G401.6 (cell line): Measurements from ENCODE around the gene PM20D1.

Experiments used
- FAIRE-seq: peaks from 2 replicates; lab custom pipeline; 2012; peaks lifted over from hg19 to GRCh38; lab: Jason Lieb, UNC

The PM20D1 gene

DNA sequence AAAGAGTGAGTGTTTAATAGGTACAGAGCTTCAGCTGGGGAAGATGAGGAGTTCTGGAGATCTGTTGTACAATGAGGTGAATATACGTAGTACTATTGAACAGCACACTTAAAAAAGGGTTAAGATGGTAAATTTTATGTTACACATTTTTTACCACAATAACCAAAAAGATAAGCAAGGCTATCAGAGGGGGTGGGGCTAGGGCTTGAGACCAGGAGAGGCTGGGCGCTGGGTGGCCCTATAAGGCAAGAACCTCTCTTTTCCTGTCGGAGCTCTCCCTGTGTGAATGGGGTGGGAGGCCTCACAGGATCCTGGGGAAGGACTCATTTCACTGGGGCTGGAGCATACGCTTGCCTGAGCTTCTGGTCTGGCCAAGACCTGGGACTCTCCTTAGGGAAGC, 45.9 kb downstream of the PM20D1 start:
- FAIRE-seq, result no peak

GRCh38 chr1:205802060-205802459, 47.9 kb downstream of the PM20D1 start:
- FAIRE-seq, result no peak

GRCh38 chr1:205800981-205801703, 48.8 kb downstream of the PM20D1 start:
- FAIRE-seq, result no peak

DNA sequence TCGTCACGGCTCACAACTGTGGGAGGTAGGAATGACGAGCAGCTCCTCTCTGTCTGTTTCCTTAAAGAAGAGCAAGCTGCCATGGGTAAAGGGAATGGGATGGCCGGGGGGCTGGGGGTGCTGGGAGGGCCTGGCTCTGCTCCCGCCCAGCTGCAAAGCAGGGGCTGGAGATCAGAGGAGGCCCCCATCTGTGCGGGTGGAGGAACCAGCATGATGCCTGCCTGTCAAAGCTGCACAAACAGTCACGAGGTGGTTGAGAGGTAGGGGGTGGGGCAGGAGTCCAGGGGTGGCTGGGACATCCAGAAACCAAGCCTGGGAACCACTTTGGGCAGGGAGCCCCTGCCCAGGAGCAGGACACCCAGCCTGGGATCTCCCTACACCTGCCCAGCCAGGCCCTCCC, 49.5 kb downstream of the PM20D1 start:
- FAIRE-seq, result no peak

DNA sequence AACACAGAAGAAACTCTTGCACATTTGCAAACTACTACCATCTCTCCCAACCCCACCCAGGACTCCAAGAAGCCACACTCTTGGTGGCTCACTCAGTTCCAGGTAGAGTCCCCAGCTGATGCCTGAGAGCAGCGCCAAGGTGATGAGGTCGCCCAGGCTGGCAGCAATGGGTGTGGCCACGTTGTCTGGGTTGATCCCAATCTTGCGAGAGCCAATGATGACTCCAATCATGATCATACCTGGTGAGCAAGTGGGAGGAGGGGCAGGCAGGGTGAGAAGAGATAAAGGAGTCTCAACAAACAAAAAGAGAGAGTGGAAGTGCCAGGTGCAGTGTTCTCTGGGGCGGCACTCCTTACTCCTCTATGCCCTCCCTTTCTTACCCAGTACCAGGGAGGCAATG, 51.4 kb downstream of the PM20D1 start:
- FAIRE-seq, result no peak

- no peak for FAIRE-seq
These were observed 52.8 kb downstream of the PM20D1 start for GRCh38 chr1:205797168-205797567.

DNA sequence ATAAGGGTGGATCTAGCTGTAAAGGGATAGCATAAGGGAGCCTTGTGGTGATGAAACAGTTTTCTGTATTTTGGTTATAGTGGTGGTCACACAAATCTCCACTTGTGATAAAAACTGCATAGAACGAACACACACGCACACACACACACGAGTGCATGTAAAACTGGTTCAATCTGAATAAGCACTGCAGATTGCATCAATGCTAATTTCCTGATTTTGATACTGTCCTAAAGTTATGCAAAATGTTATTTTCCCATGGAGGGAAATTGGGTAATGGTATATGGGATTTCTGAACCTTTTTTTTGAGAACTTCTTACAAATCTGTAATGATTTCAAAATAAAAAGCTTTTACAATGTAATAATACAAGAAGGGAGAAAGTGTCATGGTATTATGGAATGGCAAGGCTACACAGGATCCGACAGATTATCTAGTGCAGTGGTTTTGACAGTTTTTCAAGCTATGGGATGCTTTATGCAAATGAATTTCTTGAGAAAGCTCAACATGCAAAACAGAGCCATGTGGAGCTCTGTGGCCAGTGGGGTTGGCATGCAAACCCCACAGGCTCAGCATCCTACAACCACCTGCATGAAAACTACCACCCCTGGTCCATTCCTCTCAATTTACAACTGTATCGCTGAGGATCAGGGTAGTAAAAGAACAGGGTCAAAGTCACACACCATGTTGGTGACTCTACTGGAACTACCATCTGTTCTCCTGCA, 55.8 kb downstream of the PM20D1 start:
- no peak for FAIRE-seq

GRCh38 chr1:205792961-205793673, 56.8 kb downstream of the PM20D1 start:
- no peak for FAIRE-seq

DNA sequence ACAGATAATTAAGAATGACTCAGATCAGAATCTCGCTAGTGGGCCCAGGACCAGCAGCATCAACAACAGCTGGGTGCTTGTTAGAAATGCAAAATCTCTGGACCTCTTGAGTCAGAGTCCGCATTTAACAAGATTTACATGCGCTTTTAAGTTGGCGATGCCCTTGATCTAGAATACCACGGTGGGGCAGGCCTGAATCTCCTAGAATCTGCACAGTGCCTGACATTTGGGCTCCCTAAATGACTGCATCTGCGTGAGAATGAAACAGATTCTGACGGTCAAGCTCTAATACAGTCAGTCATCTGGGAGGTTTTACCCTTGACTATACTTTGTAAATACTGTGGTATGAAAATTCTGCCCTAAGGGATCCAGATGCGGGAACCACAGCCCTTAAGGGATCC, 57.5 kb downstream of the PM20D1 start:
- no peak for FAIRE-seq

GRCh38 chr1:205791568-205792180, 58.3 kb downstream of the PM20D1 start:
- FAIRE-seq, result no peak

GRCh38 chr1:205787287-205787916, 62.5 kb downstream of the PM20D1 start:
- no peak for FAIRE-seq

- no peak for FAIRE-seq
These were observed 63.3 kb downstream of the PM20D1 start for GRCh38 chr1:205786601-205787000.

DNA sequence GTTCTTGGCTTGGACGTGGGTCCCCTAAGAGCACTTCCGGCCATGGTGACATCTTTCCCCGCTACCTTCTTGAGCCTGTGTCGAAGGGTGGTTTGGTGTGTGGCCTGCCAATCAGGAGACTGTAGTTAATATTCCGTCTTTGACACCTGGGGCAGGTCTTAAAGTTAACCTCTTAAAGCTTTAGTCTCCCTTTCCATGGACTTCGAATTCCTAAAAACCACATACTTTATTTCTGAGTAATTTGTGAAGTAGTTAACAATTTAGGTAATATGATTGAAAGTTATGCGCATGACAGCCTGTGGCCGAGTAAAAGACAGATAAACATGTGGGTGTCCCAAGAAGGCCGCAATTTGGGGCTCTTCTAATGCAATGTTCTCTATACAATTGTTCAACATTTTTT, 64.5 kb downstream of the PM20D1 start:
- FAIRE-seq, result no peak

DNA sequence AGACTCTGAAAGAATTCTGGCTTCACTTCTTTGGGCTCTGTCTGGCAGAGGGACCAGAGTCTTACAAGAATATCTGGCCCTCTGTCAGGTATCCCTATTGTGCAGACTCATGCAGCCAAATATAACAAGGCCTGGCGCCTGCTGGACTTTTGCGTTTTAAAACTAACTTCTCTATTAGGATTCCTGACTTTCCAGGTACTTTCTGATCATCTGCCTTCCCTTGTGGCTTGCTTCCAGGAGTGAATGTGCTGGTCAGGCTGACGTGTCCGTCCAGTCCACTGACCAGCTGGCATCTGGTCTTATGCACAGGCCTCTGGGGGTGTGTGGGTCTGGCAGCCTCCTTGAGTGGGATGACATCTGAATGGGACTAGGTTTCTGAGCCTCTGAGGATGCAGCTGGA, 66.0 kb downstream of the PM20D1 start:
- no peak for FAIRE-seq

- FAIRE-seq, result no peak
These were observed 66.5 kb downstream of the PM20D1 start for GRCh38 chr1:205783433-205783795.

DNA sequence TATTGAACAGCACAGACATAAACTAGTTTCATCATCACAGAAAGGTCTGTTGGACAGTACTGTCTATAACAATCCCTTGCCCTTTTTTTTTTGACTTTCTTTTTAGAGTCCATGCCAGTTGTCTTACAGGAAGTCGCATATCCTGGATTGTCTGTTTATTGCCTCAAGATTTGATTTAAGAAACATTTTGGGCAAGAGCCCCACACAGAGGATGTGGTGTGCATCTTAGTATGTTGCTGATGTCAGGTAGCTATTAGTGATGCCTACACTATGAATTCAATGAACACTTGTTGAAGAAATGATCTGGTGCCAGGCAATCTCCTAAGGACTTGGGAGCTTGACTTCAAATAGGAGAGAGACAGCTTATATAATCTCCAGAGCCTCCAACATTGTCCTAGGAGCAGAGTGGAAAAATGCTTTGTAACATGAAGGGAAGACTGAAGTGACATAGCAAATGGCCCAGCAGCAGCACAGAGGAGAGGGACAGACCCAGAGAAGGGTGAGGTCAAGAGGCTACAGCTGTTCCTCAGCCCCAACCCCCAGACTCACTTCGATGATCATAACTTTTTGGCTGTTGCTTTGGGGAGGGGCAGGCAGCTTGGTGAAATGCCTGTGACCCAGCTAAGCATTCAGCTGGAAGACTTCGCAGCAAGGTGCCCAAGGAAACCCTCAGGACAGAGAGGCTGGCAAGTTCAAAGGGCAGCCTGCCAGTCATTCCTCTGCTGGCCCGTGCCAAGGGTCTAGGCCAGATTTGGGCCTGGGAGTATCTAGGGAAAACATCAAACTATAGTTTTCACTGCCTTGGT, 67.1 kb downstream of the PM20D1 start:
- no peak for FAIRE-seq

- no peak for FAIRE-seq
These were observed 69.6 kb downstream of the PM20D1 start for GRCh38 chr1:205780335-205780734.
